Hepatocyte (in vitro differentiated cells): ENCODE results near the gene LNX1. TPM values are rescaled to one million over a fixed set of nuclear protein-coding genes. Genes with fewer than 3 reads are reported as not detected.

Source experiments
- DNase-seq: peaks from one replicate; pipeline ENCODE4 v3.0.0-alpha.2; 2016; ENCODE audit warnings: low spot score
- H2AFZ ChIP-seq: fragments of 200-600 bp; sonication (generic); 2 replicates; pipeline ENCODE4 v1.6.0; 2016; ENCODE audit warnings: antibody characterized with exemption, mild to moderate bottlenecking
- H3K27ac ChIP-seq: fragments of 200-600 bp; sonication (generic); 2 replicates; pipeline ENCODE4 v1.5.1; 2016; ENCODE audit warnings: mild to moderate bottlenecking
- H3K27me3 ChIP-seq: fragments of 200-600 bp; sonication (generic); 2 replicates; pipeline ENCODE4 v1.6.1; 2016
- H3K36me3 ChIP-seq: fragments of 200-600 bp; sonication (generic); replicated peaks from 2 replicates; pipeline ENCODE4 v1.5.1; 2016; ENCODE audit warnings: low read depth; ENCODE audit not compliant: insufficient read depth
- H3K4me1 ChIP-seq: fragments of 200-600 bp; sonication (generic); 2 replicates; pipeline ENCODE4 v1.5.1; 2016; ENCODE audit warnings: mild to moderate bottlenecking, moderate library complexity; ENCODE audit not compliant: insufficient read depth
- H3K4me2 ChIP-seq: fragments of 200-600 bp; sonication (generic); 2 replicates; pipeline ENCODE4 v1.6.0; 2016
- H3K4me3 ChIP-seq: fragments of 200-600 bp; sonication (generic); 2 replicates; pipeline ENCODE4 v1.5.1; 2016; ENCODE audit warnings: mild to moderate bottlenecking
- H3K79me2 ChIP-seq: fragments of 200-600 bp; sonication (generic); 2 replicates; pipeline ENCODE4 v1.6.0; 2017; ENCODE audit warnings: mild to moderate bottlenecking
- H3K9me2 ChIP-seq: fragments of 200-600 bp; sonication (generic); replicated peaks from 2 replicates; pipeline ENCODE4 v1.6.0; 2017; ENCODE audit warnings: mild to moderate bottlenecking; ENCODE audit not compliant: insufficient read depth
- H3K9me3 ChIP-seq: fragments of 200-600 bp; sonication (generic); 2 replicates; pipeline ENCODE4 v1.5.1; 2016; ENCODE audit warnings: low read depth, mild to moderate bottlenecking
- H4K20me1 ChIP-seq: fragments of 200-600 bp; sonication (generic); 2 replicates; pipeline ENCODE4 v1.6.0; 2016; ENCODE audit warnings: mild to moderate bottlenecking; ENCODE audit not compliant: insufficient read depth, poor library complexity, severe bottlenecking
- CTCF ChIP-seq: fragments of 200-600 bp; sonication (generic); IDR thresholded peaks from 2 replicates; pipeline ENCODE4 v1.5.1; 2016; ENCODE audit warnings: antibody characterized with exemption, mild to moderate bottlenecking; ENCODE audit not compliant: poor library complexity
- EZH2 ChIP-seq: fragments of 200-600 bp; sonication (generic); IDR thresholded peaks from 2 replicates; pipeline ENCODE4 v1.6.1; 2016; ENCODE audit warnings: antibody characterized with exemption, mild to moderate bottlenecking, borderline replicate concordance
- EZH2phosphoT487 ChIP-seq: fragments of 200-600 bp; sonication (generic); IDR thresholded peaks from one replicate; pipeline ENCODE4 v1.6.1; 2018; ENCODE audit warnings: antibody characterized with exemption, mild to moderate bottlenecking, low read depth, moderate library complexity; ENCODE audit not compliant: unreplicated experiment, severe bottlenecking
- WGBS: methylation state at CpG from one replicate; pipeline ENCODE4 v1.1.6; 2016; ENCODE audit warnings: low lambda C conversion rate; ENCODE audit errors: missing lambda C conversion rate; 5-methylcytosine and 5-hydroxymethylcytosine counted together
- polyA plus RNA-seq: library from polyadenylated mRNA; unstranded; fragments of >200 nt; fragmentation: Nextera tagmentation; extraction: Ambion mirVana; gene quantifications from 2 replicates; pipeline ENCODE4 v1.2.1, GENCODE V29; 2016
- total RNA-seq: library from RNA; depleted of rRNA; stranded (reverse); fragments of >200 nt; gene quantifications from 2 replicates; pipeline ENCODE4 v1.2.3, GENCODE V29; 2014

Gene LNX1
- total and polyA plus RNA-seq, 2 experiments from 2014 or later, result 8.4 to 16.7 TPM

GRCh38 chr4:53480909-53481308 is 110.4 kb downstream of the LNX1 start:
- Histone ChIP-seq H3K9me2 (no peaks in the 10 kb centered on the region), H3K4me3 (no peak overlapping the region), H3K27me3 (no peaks in the 10 kb centered on the region), H3K36me3 (no peaks in the 10 kb centered on the region), H3K9me3 (no peaks in the 10 kb centered on the region), H3K4me2 (no peak overlapping the region), H3K27ac (no peak overlapping the region), H2AFZ (no peak overlapping the region), H3K4me1 (peaks cover 8% of the 10 kb centered on the region), H4K20me1 (no peaks in the 10 kb centered on the region), H3K79me2 (no peaks in the 10 kb centered on the region)
- no peak for DNase-seq
- no peak for TF ChIP-seq EZH2
- no peak for TF ChIP-seq EZH2phosphoT487
- no peak for TF ChIP-seq CTCF
- 90% methylated on average over 2 of the region's 2 CpGs for WGBS

- DNase-seq, result no peak
- H3K27me3 ChIP-seq, result no peaks in the 10 kb centered on the region
- H3K9me3 ChIP-seq, result no peaks in the 10 kb centered on the region
- no peaks in the 10 kb centered on the region for H3K9me2 ChIP-seq
- no peaks in the 10 kb centered on the region for H3K79me2 ChIP-seq
- no peaks in the 10 kb centered on the region for H4K20me1 ChIP-seq
- no peak overlapping the region for H3K4me2 ChIP-seq
- H3K4me3 ChIP-seq, result no peak overlapping the region
- H3K4me1 ChIP-seq, result peaks cover 10% of the 10 kb centered on the region
- TF ChIP-seq CTCF (no peak), EZH2phosphoT487 (no peak), EZH2 (no peak)
- H2AFZ ChIP-seq, result no peak overlapping the region
- H3K36me3 ChIP-seq, result no peaks in the 10 kb centered on the region
- WGBS, result 86% methylated on average over 5 of the region's 5 CpGs
- H3K27ac ChIP-seq, result no peak overlapping the region
Observed at GRCh38 chr4:53479736-53480525, 111.4 kb downstream of the LNX1 start.

- TF ChIP-seq CTCF (no peak), EZH2 (no peak), EZH2phosphoT487 (no peak)
- no peaks in the 10 kb centered on the region for H3K9me2 ChIP-seq
- DNase-seq, result no peak
- H3K27ac ChIP-seq, result no peak overlapping the region
- H3K9me3 ChIP-seq, result no peaks in the 10 kb centered on the region
- no peaks in the 10 kb centered on the region for H3K79me2 ChIP-seq
- no peaks in the 10 kb centered on the region for H4K20me1 ChIP-seq
- peaks cover 10% of the 10 kb centered on the region for H3K4me1 ChIP-seq
- H3K36me3 ChIP-seq, result no peaks in the 10 kb centered on the region
- no peaks in the 10 kb centered on the region for H3K27me3 ChIP-seq
- no peak overlapping the region for H3K4me2 ChIP-seq
- H3K4me3 ChIP-seq, result no peak overlapping the region
- 97% methylated on average over 4 of the region's 4 CpGs for WGBS
- H2AFZ ChIP-seq, result no peak overlapping the region
Observed at GRCh38 chr4:53478671-53479456, 112.4 kb downstream of the LNX1 start.
